HCT116 (cell line): ENCODE measurements around the gene COPA. TPM values are rescaled to one million over a fixed set of nuclear protein-coding genes. Genes with fewer than 3 reads are reported as not detected.

ENCODE experiments used
- ATAC-seq: fragments of 200-7000 bp; cut with Tn5 transposase; 2 replicates; pipeline ENCODE4 v1.9.1; 2020; ENCODE audit warnings: mild to moderate bottlenecking, moderate library complexity
- BruUV-seq: library from RNA; stranded (reverse); fragments of 400-500 nt; replicated peaks from 2 replicates; lab custom pipeline; 2021; lab: Mats Ljungman, UMichigan
- CTCF ChIA-PET: fragments of 300-600 bp; sonication (Branson Sonifier 250); formaldehyde crosslinking; loops from one replicate; lab custom pipeline; 2021; ENCODE audit warnings: antibody characterized with exemption; lab: Charles Lee
- POLR2A ChIA-PET: fragments of 300-600, 350-600 bp; sonication (Branson Sonifier 250); formaldehyde crosslinking; loops from one replicate; lab custom pipeline; 2021; ENCODE audit warnings: antibody characterized with exemption; lab: Charles Lee
- RAD21 ChIA-PET, 2 experiments: fragments of 300-600 bp; sonication (Branson Sonifier 250); formaldehyde crosslinking; loops; one replicate each; lab custom pipeline; 2023; ENCODE audit warnings: low total read pairs in 2 of 2; ENCODE audit not compliant: uncharacterized antibody in 2 of 2, unreplicated experiment in 2 of 2, low non-redundant PET in 1 of 2; lab: Charles Lee
- DNase-seq: peaks from one replicate; pipeline ENCODE4 v3.0.0-alpha.2; 2010; ENCODE audit warnings: low read depth, low spot score
- H2AFZ ChIP-seq: fragments of 200-600 bp; shearing (Covaris generic), sonication (generic); 2 replicates; pipeline ENCODE4 v1.6.1; 2017; ENCODE audit warnings: low read depth, mixed run types, mixed read lengths, antibody characterized with exemption, low read length; ENCODE audit not compliant: poor library complexity, severe bottlenecking
- H3K27ac ChIP-seq: 2 replicates; pipeline ENCODE4 v1.5.1; 2012; ENCODE audit warnings: low read depth, low read length
- H3K27me3 ChIP-seq: fragments of 200-600 bp; sonication (generic); 2 replicates; pipeline ENCODE4 v1.6.1; 2016; ENCODE audit warnings: mixed run types, low read length, mixed read lengths; ENCODE audit not compliant: insufficient read depth
- H3K36me3 ChIP-seq, 2 experiments: fragments of 200-500 bp in 1 of 2; fragments of 200-600 bp in 1 of 2; sonication (Bioruptor generic) in 1 of 2; sonication (generic) in 1 of 2; 2 replicates each; pipeline versions ENCODE4 v1.5.1 to v1.6.1; 2014 to 2016; ENCODE audit warnings: low read length in 2 of 2, inconsistent platforms in 1 of 2, mixed read lengths in 1 of 2, mixed run types in 1 of 2; ENCODE audit not compliant: insufficient read depth in 2 of 2, control insufficient read depth in 1 of 2
- H3K4me1 ChIP-seq, 2 experiments: fragments of 200-600 bp in 1 of 2; sonication (generic) in 1 of 2; 2 replicates each; pipeline versions ENCODE4 v1.5.1 to v1.6.1; 2012 to 2017; ENCODE audit warnings: low read length in 2 of 2, inconsistent platforms in 1 of 2, mild to moderate bottlenecking in 1 of 2, mixed read lengths in 1 of 2, mixed run types in 1 of 2, moderate library complexity in 1 of 2; ENCODE audit not compliant: insufficient read depth in 2 of 2, control insufficient read depth in 1 of 2
- H3K4me2 ChIP-seq: fragments of 200-600 bp; sonication (generic); 2 replicates; pipeline ENCODE4 v1.6.1; 2017; ENCODE audit warnings: mixed run types, low read length, mixed read lengths
- H3K4me3 ChIP-seq, 2 experiments: fragments of 200-600 bp in 1 of 2; sonication (generic) in 1 of 2; replicated peaks in 1 of 2; 2 replicates each; pipeline ENCODE4 v1.5.1; 2011 to 2016; ENCODE audit warnings: low read length in 2 of 2, control low read depth in 1 of 2, low read depth in 1 of 2, mild to moderate bottlenecking in 1 of 2, mixed read lengths in 1 of 2, mixed run types in 1 of 2
- H3K79me2 ChIP-seq: fragments of 200-600 bp; sonication (generic); 2 replicates; pipeline ENCODE4 v1.6.1; 2017; ENCODE audit warnings: mild to moderate bottlenecking, mixed run types, low read length, moderate library complexity, mixed read lengths; ENCODE audit not compliant: insufficient read depth
- H3K9ac ChIP-seq: fragments of 200-600 bp; sonication (generic); 2 replicates; pipeline ENCODE4 v1.6.1; 2016; ENCODE audit warnings: low read length, mixed read lengths
- H3K9me2 ChIP-seq: fragments of 200-600 bp; sonication (generic), shearing (Covaris generic); 2 replicates; pipeline ENCODE4 v1.6.1; 2017; ENCODE audit warnings: mixed run types, mild to moderate bottlenecking, moderate library complexity; ENCODE audit not compliant: insufficient read depth
- H3K9me3 ChIP-seq, 2 experiments: fragments of 200-500 bp in 1 of 2; fragments of 200-600 bp in 1 of 2; sonication (Bioruptor generic) in 1 of 2; sonication (generic) in 1 of 2; 2 replicates each; pipeline ENCODE4 v1.6.1; 2014 to 2017; ENCODE audit warnings: low read length in 2 of 2, mixed read lengths in 2 of 2, inconsistent platforms in 1 of 2, low read depth in 1 of 2, mild to moderate bottlenecking in 1 of 2, mixed run types in 1 of 2, moderate library complexity in 1 of 2; ENCODE audit not compliant: control insufficient read depth in 1 of 2, insufficient read depth in 1 of 2
- H4K20me1 ChIP-seq: fragments of 200-600 bp; sonication (generic), shearing (Covaris generic); 2 replicates; pipeline ENCODE4 v1.6.1; 2017; ENCODE audit warnings: mixed run types, mild to moderate bottlenecking, moderate library complexity; ENCODE audit not compliant: insufficient read depth
- ATF3 ChIP-seq: IDR thresholded peaks from 2 replicates; pipeline ENCODE4 v1.6.1; 2012
- CEBPB ChIP-seq: IDR thresholded peaks from 2 replicates; pipeline ENCODE4 v1.6.1; 2012; ENCODE audit warnings: low read depth
- CTCF ChIP-seq, 3 experiments: fragments of 200-600 bp in 1 of 3; sonication (generic) in 1 of 3; IDR thresholded peaks in 2 of 3; conservative IDR thresholded peaks in 1 of 3; 2 replicates each; pipeline ENCODE4 v1.5.1; 2012 to 2017; ENCODE audit warnings: low read depth in 2 of 3, low read length in 2 of 3, antibody characterized with exemption in 1 of 3, borderline replicate concordance in 1 of 3, control low read depth in 1 of 3, mild to moderate bottlenecking in 1 of 3, mixed read lengths in 1 of 3, mixed run types in 1 of 3, moderate library complexity in 1 of 3; ENCODE audit not compliant: insufficient read depth in 1 of 3
- EZH2 ChIP-seq: fragments of 200-600 bp; sonication (generic); IDR thresholded peaks from 2 replicates; pipeline ENCODE4 v1.6.1; 2017; ENCODE audit warnings: antibody characterized with exemption, mixed run types
- FOSL1 ChIP-seq: IDR thresholded peaks from 2 replicates; pipeline ENCODE4 v1.6.1; 2012; ENCODE audit warnings: low read depth
- POLR2A ChIP-seq: IDR thresholded peaks from 2 replicates; pipeline ENCODE4 v1.7.0; 2011; ENCODE audit warnings: borderline replicate concordance; ENCODE audit not compliant: insufficient read depth, insufficient read length; ENCODE audit errors: extremely low read depth
- POLR2AphosphoS5 ChIP-seq: IDR thresholded peaks from 2 replicates; pipeline ENCODE4 v1.6.1; 2011; ENCODE audit warnings: mild to moderate bottlenecking, low read depth, low read length, moderate library complexity
- RAD21 ChIP-seq: IDR thresholded peaks from 2 replicates; pipeline ENCODE4 v1.6.1; 2012; ENCODE audit warnings: low read depth, mild to moderate bottlenecking
- REST ChIP-seq: IDR thresholded peaks from 2 replicates; pipeline ENCODE4 v1.6.1; 2012; ENCODE audit warnings: low read depth
- SIN3A ChIP-seq: IDR thresholded peaks from 2 replicates; pipeline ENCODE4 v1.6.1; 2012; ENCODE audit warnings: low read depth
- SP1 ChIP-seq: IDR thresholded peaks from 2 replicates; pipeline ENCODE4 v1.6.1; 2012; ENCODE audit warnings: low read depth
- SRF ChIP-seq: IDR thresholded peaks from 2 replicates; pipeline ENCODE4 v1.6.1; 2012; ENCODE audit warnings: low read depth
- YY1 ChIP-seq: IDR thresholded peaks from 2 replicates; pipeline ENCODE4 v1.6.1; 2011; ENCODE audit warnings: low read length, low read depth, moderate library complexity, mild to moderate bottlenecking; ENCODE audit not compliant: insufficient replicate concordance; ENCODE audit errors: extremely low read depth
- ZFX ChIP-seq: fragments of 450-650 bp; IDR thresholded peaks from 2 replicates; pipeline ENCODE4 v1.6.1; 2017
- ZNF274 ChIP-seq: fragments of 200-500 bp; sonication (Bioruptor generic); IDR thresholded peaks from 2 replicates; pipeline ENCODE4 v1.6.1; 2014; ENCODE audit warnings: mild to moderate bottlenecking, low read depth, low read length, inconsistent platforms
- intact Hi-C: fragments of 100-400 bp; cut with micrococcal nuclease; formaldehyde crosslinking; loops from 2 replicates; pipeline ENCODE4 v1.10.0; 2022
- total RNA-seq: library from RNA; stranded (reverse); gene quantifications from one replicate; pipeline ENCODE4 v1.2.1, GENCODE V29; 2021; ENCODE audit not compliant: unreplicated experiment

The COPA gene
- total RNA-seq, 1 experiment from 2014 or later = 132 TPM

GRCh38 chr1:160260406-160261382, 82.4 kb downstream of the COPA start:
- peaks cover 64% of the 10 kb centered on the region for H3K79me2 ChIP-seq
- H4K20me1 ChIP-seq = no peaks in the 10 kb centered on the region; the same call in 1 of the 2 replicates
- H3K36me3 ChIP-seq = 0 out of 4 replicates have a peak, but pooled peaks cover 0 to 5% of the 10 kb centered on the region in 2 experiments
- TF ChIP-seq ZFX (no peak), RAD21 (no peak), SRF (no peak), YY1 (no peak), POLR2AphosphoS5 (no peak), CEBPB (no peak), ZNF274 (no peak), CTCF (IDR thresholded peaks at IDR 0.05 in 2 of 3, conservative IDR thresholded peaks at IDR 0.05 in 1 of 3; ENCODE audit: borderline replicate concordance in 1 of 3, insufficient read depth in 1 of 3, low read depth in 2 of 3, low read length in 2 of 3) (no peak), POLR2A (no peak), SP1 (no peak), ATF3 (no peak), REST (no peak), EZH2 (no peak), SIN3A (no peak), FOSL1 (no peak)
- no peaks in the 10 kb centered on the region for H3K9me3 ChIP-seq
- no peaks in the 10 kb centered on the region for H3K27me3 ChIP-seq
- CTCF ChIA-PET = interaction anchor here (3.8 kb wide), 1 partner anchor 9 kb away, joined by 39 read pairs; no protein-coding TSS in a partner anchor
- intact Hi-C loops = no loop called here
- peak overlapping the region; percentile 73; the same call in 1 of the 2 replicates for H3K27ac ChIP-seq
- POLR2A ChIA-PET = interaction anchor here (0.7 to 1.1 kb wide), 2 partner anchors 8 to 32 kb away, joined by 3 read pairs; no protein-coding TSS in a partner anchor
- H3K9me2 ChIP-seq = no peaks in the 10 kb centered on the region
- RAD21 ChIA-PET = interaction anchor here in 1 of 2 experiments (1.1 kb wide), 1 partner anchor 67 kb away, joined by 3 read pairs; no protein-coding TSS in a partner anchor
- ATAC-seq (no peak), DNase-seq (no peak)
- no TSS peak for BruUV-seq
- peak overlapping the region; percentile 97 to 98 for H3K4me3 ChIP-seq
- H3K4me2 ChIP-seq = peak overlapping the region; percentile 80
- peaks cover 35 to 37% of the 10 kb centered on the region in 2 experiments for H3K4me1 ChIP-seq
- peak overlapping the region; percentile 96 for H3K9ac ChIP-seq
- no peak overlapping the region for H2AFZ ChIP-seq
